Endodermal cell (in vitro differentiated cells): ENCODE data around the gene UBE2G1. TPM values are rescaled to one million over a fixed set of nuclear protein-coding genes. Genes with fewer than 3 reads are reported as not detected.

Experiments used
- DNase-seq: peaks from one replicate; pipeline ENCODE4 v3.0.0-alpha.2; 2017
- H3K27ac ChIP-seq: 2 replicates; pipeline ENCODE4 v1.5.1; 2013; ENCODE audit warnings: mild to moderate bottlenecking, low read depth, low read length, moderate library complexity
- H3K27me3 ChIP-seq: 2 replicates; pipeline ENCODE4 v1.6.1; 2013; ENCODE audit warnings: mild to moderate bottlenecking, low read length, moderate library complexity; ENCODE audit not compliant: insufficient read depth, control insufficient read depth, poor library complexity, severe bottlenecking
- H3K36me3 ChIP-seq: 2 replicates; pipeline ENCODE4 v1.7.0; 2013; ENCODE audit warnings: mild to moderate bottlenecking, low read length, moderate library complexity; ENCODE audit not compliant: control insufficient read depth, insufficient read depth
- H3K4me1 ChIP-seq: one replicate; pipeline ENCODE4 v1.7.0; 2013; ENCODE audit warnings: low read length; ENCODE audit not compliant: control insufficient read depth, insufficient read depth
- H3K4me3 ChIP-seq: 2 replicates; pipeline ENCODE4 v1.5.1; 2013; ENCODE audit warnings: mild to moderate bottlenecking, low read length, moderate library complexity
- H3K9ac ChIP-seq: 2 replicates; pipeline ENCODE4 v1.6.1; 2013; ENCODE audit warnings: mild to moderate bottlenecking, low read length, moderate library complexity; ENCODE audit not compliant: poor library complexity, severe bottlenecking; ENCODE audit errors: extremely low read depth
- H3K9me3 ChIP-seq: 2 replicates; pipeline ENCODE4 v1.6.1; 2013; ENCODE audit warnings: mild to moderate bottlenecking, low read length, moderate library complexity; ENCODE audit not compliant: control insufficient read depth
- H3K27ac Mint-ChIP-seq: 2 replicates; pipeline ENCODE4 v1.8.0; 2020; ENCODE audit warnings: mixed read lengths
- H3K27me3 Mint-ChIP-seq: 2 replicates; pipeline ENCODE4 v1.8.0; 2021; ENCODE audit warnings: mild to moderate bottlenecking, mixed read lengths; ENCODE audit not compliant: insufficient read depth
- H3K36me3 Mint-ChIP-seq: 2 replicates; pipeline ENCODE4 v1.8.0; 2020; ENCODE audit warnings: low read depth, mixed read lengths
- H3K4me1 Mint-ChIP-seq: 2 replicates; pipeline ENCODE4 v1.8.0; 2020; ENCODE audit warnings: mixed read lengths
- H3K4me3 Mint-ChIP-seq: 2 replicates; pipeline ENCODE4 v1.8.0; 2020; ENCODE audit warnings: mild to moderate bottlenecking, moderate library complexity, mixed read lengths
- H3K9me3 Mint-ChIP-seq: 2 replicates; pipeline ENCODE4 v1.8.0; 2020; ENCODE audit warnings: mild to moderate bottlenecking, mixed read lengths
- CTCF ChIP-seq: fragments of 200-600 bp; sonication (generic); conservative IDR thresholded peaks from 2 replicates; pipeline ENCODE4 v1.5.0; 2021; ENCODE audit warnings: antibody characterized with exemption, mild to moderate bottlenecking
- WGBS, 2 experiments: methylation state at CpG; one replicate each; pipeline versions ENCODE4 v1.1.5 to v1.1.7; 2013; ENCODE audit warnings: missing lambda C conversion rate in 2 of 2, mixed read lengths in 1 of 2; ENCODE audit not compliant: insufficient coverage in 1 of 2, insufficient read length in 1 of 2; 5-methylcytosine and 5-hydroxymethylcytosine counted together
- total RNA-seq, 2 donors: library from RNA; stranded (reverse); fragmentation: NEBNext Ultra II Directional in 1 of 2; extraction: Animal tissue kit (Norgen Biotek cat#: 25700) in 1 of 2; gene quantifications; 2 replicates in 1 of 2; 3 replicates in 1 of 2; pipeline ENCODE4 v1.2.1, GENCODE V29; 2021

Gene UBE2G1
- total RNA-seq, 2 donors from 2014 or later: 85.5 to 104 TPM

GRCh38 chr17:4266550-4266949, 99.9 kb downstream of the UBE2G1 start:
- Histone ChIP-seq H3K9ac (no peak overlapping the region), H3K4me3 (no peak overlapping the region), H3K27me3 (no peaks in the 10 kb centered on the region), H3K36me3 (peaks cover 49% of the 10 kb centered on the region), H3K9me3 (no peaks in the 10 kb centered on the region), H3K27ac (no peak overlapping the region), H3K4me1 (no peaks in the 10 kb centered on the region)
- DNase-seq: peak; percentile 39
- H3K9me3 Mint-ChIP-seq: no peaks in the 10 kb centered on the region
- 94 to 100% methylated on average over 1 to 6 of the region's 7 CpGs for WGBS, 2 experiments
- no peak for TF ChIP-seq CTCF
- H3K27me3 Mint-ChIP-seq: no peaks in the 10 kb centered on the region
- H3K27ac Mint-ChIP-seq: no peak overlapping the region
- H3K4me3 Mint-ChIP-seq: no peak overlapping the region
- peaks cover 16% of the 10 kb centered on the region for H3K4me1 Mint-ChIP-seq
- peaks cover 43% of the 10 kb centered on the region for H3K36me3 Mint-ChIP-seq

DNA sequence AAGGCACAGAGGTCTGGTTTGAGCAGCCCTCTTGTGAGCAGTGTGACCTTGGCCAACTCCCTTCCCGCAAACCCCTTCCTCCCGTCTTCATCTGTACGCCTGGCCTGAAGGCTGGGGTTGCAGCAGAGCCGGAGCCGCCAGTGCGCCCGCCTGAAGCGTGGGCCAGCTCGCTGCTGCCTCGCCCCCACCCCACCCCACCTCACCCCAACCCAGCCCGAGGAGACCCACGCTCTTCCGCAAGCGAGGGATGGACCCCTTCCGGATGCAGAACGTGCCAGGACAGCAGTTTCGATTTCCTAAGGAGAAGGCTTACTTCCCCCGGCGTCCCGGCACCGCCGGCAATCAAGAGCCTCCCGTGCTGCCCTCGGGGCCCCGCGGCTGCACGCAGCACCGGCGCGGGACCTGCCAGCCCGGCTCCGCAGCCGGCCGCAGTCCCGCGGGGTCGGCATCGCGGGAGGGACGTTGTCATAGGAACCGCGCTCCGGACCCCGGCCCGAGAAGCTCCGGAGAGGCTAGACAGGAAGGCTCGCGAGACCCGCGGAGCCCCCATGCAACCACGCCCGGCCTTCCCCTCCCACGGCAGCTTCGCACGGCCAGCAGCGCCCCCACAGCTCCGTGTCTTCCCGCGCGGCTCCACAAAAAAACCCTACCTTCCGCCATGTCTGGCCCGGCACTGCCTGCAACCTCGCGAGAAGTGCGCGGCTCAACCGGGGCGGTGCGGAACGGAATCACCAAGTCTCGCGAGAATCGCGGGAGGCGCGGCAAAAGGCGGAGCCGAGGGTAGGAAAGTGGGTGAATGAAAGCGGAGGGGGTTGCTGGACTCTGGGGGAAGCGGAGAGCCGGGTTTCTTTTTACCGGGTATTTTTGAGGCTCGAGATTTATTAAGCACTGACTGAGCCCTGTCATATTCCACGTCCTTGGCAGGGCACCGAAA, 102.9 kb downstream of the UBE2G1 start, which contains the start of gene ANKFY1:
ANKFY1 (minus strand) TSS at position 698 of the 934 bp plus-strand sequence; CDS start at position 660, 38 bp downstream.
- Mint-ChIP-seq H3K4me3 (peak within 1 kb of the TSS; percentile 74), H3K4me1 (peaks cover 18% of the 10 kb centered on the region), H3K27ac (peak within 1 kb of the TSS; percentile 80), H3K9me3 (peaks cover 18% of the 10 kb centered on the region), H3K27me3 (no peaks in the 10 kb centered on the region), H3K36me3 (peaks cover 43% of the 10 kb centered on the region)
- Histone ChIP-seq H3K4me3 (peak within 1 kb of the TSS; percentile 90), H3K9me3 (peaks cover 20% of the 10 kb centered on the region), H3K4me1 (no peaks in the 10 kb centered on the region), H3K36me3 (peaks cover 43% of the 10 kb centered on the region), H3K27ac (peak within 1 kb of the TSS; percentile 93), H3K9ac (peak within 1 kb of the TSS; percentile 85), H3K27me3 (no peaks in the 10 kb centered on the region)
- WGBS, 2 experiments: 0% methylated on average over 5 to 85 of the region's 85 CpGs
- peak; percentile 100 for DNase-seq
- TF ChIP-seq CTCF: no peak

GRCh38 chr17:4262703-4263102, 103.8 kb downstream of the UBE2G1 start:
- H3K27me3 Mint-ChIP-seq: no peaks in the 10 kb centered on the region
- TF ChIP-seq CTCF: no peak
- H3K4me1 Mint-ChIP-seq: peaks cover 18% of the 10 kb centered on the region
- H3K9me3 ChIP-seq: peaks cover 27% of the 10 kb centered on the region
- peak overlapping the region; percentile 90 for H3K4me3 ChIP-seq
- 50 to 56% methylated on average over 5 to 8 of the region's 8 CpGs for WGBS, 2 experiments
- peak overlapping the region; percentile 22 for H3K27ac Mint-ChIP-seq
- H3K36me3 ChIP-seq: peaks cover 35% of the 10 kb centered on the region
- H3K4me3 Mint-ChIP-seq: peak overlapping the region; percentile 74
- DNase-seq: peak; percentile 46
- H3K4me1 ChIP-seq: no peaks in the 10 kb centered on the region
- H3K9me3 Mint-ChIP-seq: peaks cover 21% of the 10 kb centered on the region
- H3K9ac ChIP-seq: peak overlapping the region; percentile 85
- no peak overlapping the region for H3K27ac ChIP-seq
- peaks cover 39% of the 10 kb centered on the region for H3K36me3 Mint-ChIP-seq
- H3K27me3 ChIP-seq: no peaks in the 10 kb centered on the region
